ENCODE measurements around the gene GHRH. TPM values are rescaled to one million over a fixed set of nuclear protein-coding genes. Genes with fewer than 3 reads are reported as not detected.

Gene GHRH
- total RNA-seq, 1 donor from 2014 or later, result not detected

- H3K4me3 ChIP-seq (ENCODE audit: low read depth, low read length), result no peak overlapping the region
- DNase-seq (ENCODE audit: low read depth), result no peak
- no peak for TF ChIP-seq CTCF (conservative IDR thresholded peaks at IDR 0.05; ENCODE audit: low read depth, low read length)
Observed at GRCh38 chr20:37266940-37267666, 5.5 kb upstream of the GHRH start.

DNA sequence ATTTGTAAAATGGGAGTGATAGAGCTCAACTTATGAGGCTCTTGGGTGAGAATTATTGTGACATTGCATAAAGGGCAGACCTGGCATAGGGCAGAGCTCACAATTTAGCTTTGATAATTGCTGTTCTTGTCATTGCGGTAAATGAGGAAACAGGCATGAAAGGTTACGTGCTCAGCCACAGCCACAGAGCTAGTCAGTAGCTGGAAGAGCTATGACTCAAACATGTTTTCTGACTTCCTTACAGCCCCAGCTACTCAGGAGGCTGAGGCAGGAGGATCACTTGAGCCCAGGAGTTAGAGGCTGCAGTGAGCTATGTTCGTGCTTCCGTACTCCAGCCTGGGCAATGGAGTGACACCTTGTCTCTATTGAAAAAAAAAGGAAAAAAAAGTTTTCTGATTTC lies 3.5 kb upstream of the GHRH start:
- no peak for TF ChIP-seq CTCF (conservative IDR thresholded peaks at IDR 0.05; ENCODE audit: low read depth, low read length)
- no peak for DNase-seq (ENCODE audit: low read depth)
- no peak overlapping the region for H3K4me3 ChIP-seq (ENCODE audit: low read depth, low read length)

GRCh38 chr20:37263686-37264085 lies 2.1 kb upstream of the GHRH start:
- H3K4me3 ChIP-seq (ENCODE audit: low read depth, low read length), result no peak overlapping the region
- no peak for TF ChIP-seq CTCF (conservative IDR thresholded peaks at IDR 0.05; ENCODE audit: low read depth, low read length)
- no peak for DNase-seq (ENCODE audit: low read depth)

- TF ChIP-seq CTCF (conservative IDR thresholded peaks at IDR 0.05; ENCODE audit: low read depth, low read length), result no peak
- no peak for DNase-seq (ENCODE audit: low read depth)
- H3K4me3 ChIP-seq (ENCODE audit: low read depth, low read length), result no peak overlapping the region
Observed at GRCh38 chr20:37262505-37262904, 891 bp upstream of the GHRH start.

GRCh38 chr20:37260923-37261322 lies 691 bp downstream of the GHRH start:
- no peak overlapping the region for H3K4me3 ChIP-seq (ENCODE audit: low read depth, low read length)
- TF ChIP-seq CTCF (conservative IDR thresholded peaks at IDR 0.05; ENCODE audit: low read depth, low read length), result no peak
- DNase-seq (ENCODE audit: low read depth), result no peak

DNA sequence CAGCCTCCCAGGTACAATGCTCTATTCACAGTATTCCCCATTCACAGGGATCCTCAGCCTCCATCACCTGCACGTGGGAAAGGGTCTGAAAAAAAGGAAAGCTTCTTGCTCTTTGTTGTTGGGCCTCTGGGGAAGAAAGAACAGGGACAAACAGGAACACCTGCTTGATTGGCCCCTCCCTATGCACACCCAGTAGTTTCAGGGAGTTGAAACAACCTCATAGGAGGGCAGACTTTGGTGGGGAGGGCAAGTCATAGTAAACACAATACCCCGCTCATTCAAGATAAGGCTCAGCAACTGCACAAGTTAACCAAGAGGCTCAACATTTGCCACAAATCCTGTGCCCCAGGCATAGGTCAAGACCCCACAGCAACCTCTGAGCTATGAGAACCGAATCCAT lies 1.7 kb downstream of the GHRH start:
- H3K4me3 ChIP-seq (ENCODE audit: low read depth, low read length), result no peak overlapping the region
- no peak for DNase-seq (ENCODE audit: low read depth)
- TF ChIP-seq CTCF (conservative IDR thresholded peaks at IDR 0.05; ENCODE audit: low read depth, low read length), result no peak

DNA sequence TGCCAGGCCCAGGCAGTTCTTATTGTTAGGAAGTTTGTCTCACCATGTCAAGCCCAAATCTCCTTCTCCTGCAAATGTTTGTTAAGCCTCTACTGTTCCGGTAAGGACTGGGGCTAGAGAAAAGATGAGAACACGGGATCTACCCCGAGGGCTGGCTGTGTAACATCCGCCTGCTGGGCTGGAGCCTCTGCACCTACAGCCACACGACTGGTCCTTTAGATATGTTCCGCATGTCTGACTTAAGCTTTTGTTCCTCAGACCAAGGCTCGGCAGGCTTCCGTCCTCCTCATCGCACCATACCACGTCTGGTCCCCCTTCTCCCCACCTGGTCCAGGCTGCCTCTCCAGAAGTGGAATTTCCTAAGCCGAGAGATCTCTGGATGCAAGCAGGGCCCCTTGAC lies 2.6 kb downstream of the GHRH start:
- H3K4me3 ChIP-seq (ENCODE audit: low read depth, low read length), result no peak overlapping the region
- no peak for TF ChIP-seq CTCF (conservative IDR thresholded peaks at IDR 0.05; ENCODE audit: low read depth, low read length)
- no peak for DNase-seq (ENCODE audit: low read depth)

Measured in epithelial cell of proximal tubule (primary cell).